HG02623 (cell line): ENCODE measurements around the gene C11orf58.

Experiments
- ATAC-seq: cut with Tn5 transposase; IDR thresholded peaks from one replicate; pipeline ENCODE4 v1.9.1; 2021; ENCODE audit warnings: moderate library complexity; ENCODE audit not compliant: unreplicated experiment

Gene C11orf58

GRCh38 chr11:16784666-16785065 is 46.2 kb downstream of the C11orf58 start:
- ATAC-seq: no peak

DNA sequence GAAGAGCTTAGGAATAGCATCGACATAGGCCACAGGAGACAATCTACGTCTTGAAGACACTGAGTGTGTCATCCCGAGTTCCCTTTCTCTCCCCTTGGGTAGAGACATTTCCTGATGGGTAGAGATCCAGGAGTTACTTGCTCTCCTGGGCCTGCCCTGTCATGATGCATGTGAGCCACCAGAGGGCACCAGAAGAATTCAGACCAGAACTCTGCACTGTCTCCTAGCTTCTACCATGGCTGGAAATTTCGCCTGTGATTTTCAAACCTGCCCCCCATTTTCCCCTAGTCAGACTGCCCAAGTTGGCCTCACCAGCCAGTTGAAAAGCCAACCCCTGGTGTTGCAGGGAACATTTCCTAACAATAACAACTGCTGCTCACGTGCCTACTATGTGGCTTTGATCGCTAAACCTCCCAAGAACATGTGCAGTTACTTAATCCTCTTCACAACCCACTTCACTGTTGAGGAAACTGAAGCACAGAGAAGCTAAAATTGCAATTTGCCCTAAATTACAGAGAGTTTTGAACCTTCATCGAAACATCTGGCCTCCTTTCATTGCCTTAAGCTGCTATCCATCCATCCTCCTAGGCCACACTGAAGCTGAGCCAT is 47.2 kb downstream of the C11orf58 start:
- ATAC-seq: peak; percentile 80

- no peak for ATAC-seq
Measured at GRCh38 chr11:16786131-16786530, 47.7 kb downstream of the C11orf58 start.

DNA sequence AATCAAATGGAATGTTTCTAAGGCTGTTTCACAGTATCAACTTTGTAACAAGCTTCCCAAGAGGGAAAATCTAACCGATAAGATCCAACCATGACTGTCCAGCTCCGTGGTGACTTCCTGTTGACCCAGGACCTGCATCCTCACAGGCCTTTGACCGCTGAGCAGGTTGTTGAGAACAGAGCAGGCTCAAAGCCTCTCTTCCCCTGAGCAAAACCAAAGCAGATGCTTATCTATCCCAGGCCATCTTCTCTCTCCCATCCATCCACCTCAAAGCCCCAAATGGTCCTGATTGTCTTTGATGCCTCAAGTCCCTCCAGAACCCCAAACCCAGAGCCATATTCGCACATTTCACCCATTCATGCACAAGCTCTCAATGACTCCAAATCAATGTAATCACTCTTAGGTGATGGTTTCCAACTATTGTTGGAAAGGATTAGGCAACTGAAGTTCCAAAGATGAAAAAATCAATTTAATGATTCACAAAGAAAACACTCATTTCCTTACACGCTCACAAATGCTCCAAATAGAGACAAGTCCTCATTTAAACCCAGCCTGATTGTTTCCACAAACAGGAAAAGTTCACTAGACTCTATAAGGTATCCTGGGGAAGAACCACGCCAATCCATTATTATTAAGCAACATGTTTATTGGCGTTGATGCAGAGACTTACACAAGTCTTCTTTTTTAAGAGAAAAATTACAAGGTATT is 48.7 kb downstream of the C11orf58 start:
- ATAC-seq: no peak

DNA sequence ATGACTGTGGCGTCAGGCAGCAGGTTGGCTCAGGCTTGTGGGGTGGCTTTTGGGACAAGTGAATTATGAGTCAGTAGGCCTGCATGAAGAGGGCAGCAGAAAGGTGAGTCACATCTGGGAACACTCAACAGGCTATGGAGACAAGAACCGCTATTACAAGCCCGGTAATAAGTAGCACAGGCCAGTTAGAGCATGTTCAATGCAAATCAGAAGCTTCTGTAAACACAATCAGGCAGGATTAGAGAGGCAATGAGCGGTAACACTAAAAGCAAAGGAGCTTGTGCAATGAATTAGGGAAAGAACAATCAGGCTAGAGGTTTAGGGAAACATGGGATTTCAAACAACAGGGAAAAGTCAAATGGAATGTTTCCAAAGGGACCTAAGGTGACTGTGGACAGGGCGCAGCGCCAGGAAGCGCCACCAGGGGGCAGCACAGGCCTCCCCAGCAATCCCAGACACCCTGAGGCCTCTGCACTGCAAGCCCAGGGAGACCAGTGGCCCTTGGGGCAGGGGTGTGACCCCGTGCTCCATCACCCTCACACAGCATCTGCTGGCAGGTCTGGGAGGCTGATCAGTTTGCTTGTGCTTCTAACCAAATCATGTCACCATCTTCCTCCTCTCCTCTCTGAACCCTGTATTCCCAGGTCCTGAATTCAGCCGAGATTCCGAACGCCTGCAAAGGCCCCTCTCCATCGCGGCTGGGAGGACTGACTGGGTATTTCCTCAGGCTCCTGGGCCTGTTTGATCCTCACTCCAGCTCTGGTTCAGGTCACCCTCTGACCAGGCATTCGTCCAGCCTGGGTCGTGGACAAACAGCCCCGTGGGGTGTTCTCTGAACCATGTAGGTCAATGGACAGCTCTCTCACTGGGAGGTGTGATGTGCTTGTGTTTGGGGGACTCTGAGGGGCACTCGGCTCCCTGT is 50.0 kb downstream of the C11orf58 start:
- ATAC-seq: no peak

DNA sequence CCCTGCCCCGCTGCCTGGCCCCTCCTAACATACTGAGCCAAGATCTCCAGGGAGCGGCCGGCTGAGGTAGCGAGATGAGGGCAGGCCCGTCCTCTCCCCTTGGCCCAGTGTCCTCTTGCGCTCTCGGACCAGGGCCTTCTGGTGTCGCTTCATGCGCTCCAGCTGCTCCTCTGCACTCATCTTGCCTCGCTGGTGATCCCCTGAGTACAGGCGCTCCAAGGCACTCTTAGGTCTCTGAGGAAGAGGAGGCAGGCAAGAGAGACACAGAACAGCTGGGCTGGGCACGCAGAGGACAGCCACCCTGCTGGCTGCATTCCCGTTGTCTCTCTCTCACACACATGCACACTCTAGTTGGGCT is 50.6 kb downstream of the C11orf58 start:
- ATAC-seq: no peak

DNA sequence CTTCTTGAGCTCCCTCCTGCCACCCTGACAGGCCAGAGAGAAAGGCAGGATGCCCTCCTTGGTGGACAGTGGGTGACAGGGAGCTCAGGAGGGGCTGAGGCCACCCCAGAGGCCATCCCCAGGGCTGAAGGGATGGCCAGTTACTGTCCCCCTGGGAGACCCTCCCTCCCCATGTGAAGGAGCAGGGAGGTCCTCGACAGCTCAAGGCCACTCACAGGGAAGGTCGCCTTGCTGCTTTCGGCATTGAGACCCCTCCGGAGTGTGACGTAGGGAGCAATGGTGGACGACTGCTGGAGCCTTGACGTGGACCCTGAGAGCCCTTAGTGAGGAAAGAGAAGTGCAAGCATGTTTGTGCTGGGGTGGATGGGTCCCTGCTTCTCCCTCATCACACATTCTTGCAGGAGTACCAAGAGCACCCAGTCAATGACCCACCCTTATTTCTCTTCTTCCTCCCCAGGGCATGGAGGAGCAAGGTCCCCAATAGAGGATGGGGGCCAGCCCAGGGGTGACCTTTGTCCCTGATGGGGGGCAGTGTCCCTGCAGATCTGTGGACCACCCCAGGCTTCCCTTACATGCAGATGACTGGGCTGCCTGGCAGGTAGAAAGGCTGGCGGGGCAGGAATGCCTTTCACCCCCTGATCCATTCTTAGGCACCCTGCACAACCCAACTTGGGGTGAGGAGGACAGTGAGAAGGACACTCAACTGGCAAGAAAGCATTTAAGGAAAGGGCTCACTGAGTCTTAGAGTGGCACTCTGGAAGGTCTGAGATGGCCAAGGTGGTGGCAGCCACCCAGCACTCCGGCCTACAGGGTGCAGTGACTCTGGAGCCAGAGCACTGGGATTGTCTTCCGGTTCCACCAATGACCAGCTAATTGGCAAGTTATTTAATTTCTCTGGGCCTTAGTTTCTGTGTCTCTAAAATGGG is 51.4 kb downstream of the C11orf58 start:
- no peak for ATAC-seq

GRCh38 chr11:16790486-16791190 is 52.2 kb downstream of the C11orf58 start:
- ATAC-seq: no peak

GRCh38 chr11:16791191-16791961 is 52.9 kb downstream of the C11orf58 start:
- ATAC-seq: no peak

DNA sequence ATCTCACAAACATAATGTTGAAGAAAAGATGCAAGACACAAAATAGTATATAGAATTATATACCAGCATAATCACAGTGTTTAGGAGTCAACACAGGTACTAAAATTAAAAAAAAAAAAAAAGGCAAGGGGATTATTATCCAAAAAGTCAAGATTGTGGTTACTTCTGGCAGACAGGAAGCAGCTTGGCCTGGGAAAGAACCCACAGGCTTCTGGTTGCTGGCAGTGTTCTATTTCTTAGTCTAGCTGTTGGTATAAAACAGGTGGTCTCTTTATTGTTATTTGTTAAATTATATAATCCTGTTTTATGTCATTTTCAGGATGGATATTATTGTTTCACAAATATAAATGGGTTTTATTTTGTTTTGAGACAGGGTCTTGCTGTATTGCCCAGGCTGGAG is 54.0 kb downstream of the C11orf58 start:
- ATAC-seq: no peak

- no peak for ATAC-seq
Measured at GRCh38 chr11:16793009-16793408, 54.6 kb downstream of the C11orf58 start.

DNA sequence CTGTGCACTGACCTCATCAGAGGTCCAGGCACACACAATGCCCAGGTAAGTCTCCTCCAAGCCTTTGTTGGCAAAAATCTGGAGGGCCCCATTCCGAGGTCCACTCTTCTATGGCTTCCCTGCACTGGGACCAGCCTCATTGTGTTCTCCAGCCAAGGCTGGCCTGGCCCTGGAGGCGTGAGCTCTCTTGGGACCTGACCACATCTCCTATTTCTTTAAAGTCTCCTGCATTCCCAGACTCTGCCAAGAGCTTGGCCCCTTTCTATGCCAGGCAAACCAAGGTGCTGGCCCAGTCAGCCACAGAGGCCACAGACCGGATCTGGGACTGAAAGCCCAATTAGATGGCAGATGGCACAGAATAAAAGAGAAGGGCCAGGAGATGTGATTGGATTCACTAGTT is 55.1 kb downstream of the C11orf58 start:
- no peak for ATAC-seq

DNA sequence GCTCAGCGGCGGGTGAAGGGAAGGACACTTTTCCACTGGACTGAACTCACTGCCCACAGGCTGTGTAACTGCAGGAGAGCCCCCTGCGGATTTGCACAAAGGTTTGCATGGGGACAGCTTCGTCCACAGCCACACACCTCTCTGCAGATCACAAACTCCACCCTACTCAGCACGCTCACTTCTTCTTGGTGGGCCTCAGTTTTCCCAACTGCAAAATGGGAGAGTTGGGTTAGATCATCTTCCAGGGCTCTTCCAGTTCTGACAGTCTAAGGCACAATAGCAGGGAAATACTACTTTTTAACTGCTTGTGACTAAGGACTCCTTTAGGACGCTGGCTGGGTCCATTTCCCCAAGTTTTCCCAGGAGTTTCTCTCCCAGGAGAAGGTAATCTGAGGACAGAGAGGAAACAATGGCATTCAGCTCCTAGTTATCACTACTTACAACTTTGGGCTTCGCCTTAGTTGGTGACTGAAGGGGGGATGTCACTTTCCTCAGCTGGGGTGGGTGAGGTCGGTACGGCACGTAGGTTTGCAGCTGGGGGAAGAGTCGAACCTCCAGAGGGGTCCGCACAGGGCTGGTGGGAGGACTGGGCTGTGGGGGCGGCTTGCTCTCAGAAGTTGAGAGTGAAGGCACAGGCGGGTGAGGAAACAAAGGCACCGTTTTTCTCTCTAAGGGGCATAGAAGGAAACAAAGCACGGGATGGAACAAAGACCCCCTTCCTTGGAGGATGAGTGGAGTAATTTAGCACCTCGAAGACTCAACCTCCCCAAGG is 55.8 kb downstream of the C11orf58 start:
- no peak for ATAC-seq

DNA sequence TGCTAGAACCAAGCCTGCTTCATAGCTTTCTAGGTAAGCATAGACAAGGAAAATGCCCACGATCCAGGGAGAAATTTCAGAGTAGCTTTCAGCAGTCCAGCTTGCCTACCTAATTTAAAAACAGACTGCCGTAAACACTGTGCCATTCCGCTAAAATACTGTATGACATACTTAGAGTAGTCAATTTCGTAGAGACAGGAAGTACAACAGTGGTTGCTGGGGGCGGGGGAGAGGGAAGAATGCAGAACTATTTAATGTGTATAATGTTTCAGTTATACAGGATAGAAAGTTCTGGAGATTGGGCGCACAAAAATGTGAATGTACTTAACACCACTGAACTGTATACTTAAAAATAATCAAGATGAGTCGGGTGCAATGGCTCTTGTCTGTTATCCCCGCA is 56.7 kb downstream of the C11orf58 start:
- ATAC-seq: no peak

DNA sequence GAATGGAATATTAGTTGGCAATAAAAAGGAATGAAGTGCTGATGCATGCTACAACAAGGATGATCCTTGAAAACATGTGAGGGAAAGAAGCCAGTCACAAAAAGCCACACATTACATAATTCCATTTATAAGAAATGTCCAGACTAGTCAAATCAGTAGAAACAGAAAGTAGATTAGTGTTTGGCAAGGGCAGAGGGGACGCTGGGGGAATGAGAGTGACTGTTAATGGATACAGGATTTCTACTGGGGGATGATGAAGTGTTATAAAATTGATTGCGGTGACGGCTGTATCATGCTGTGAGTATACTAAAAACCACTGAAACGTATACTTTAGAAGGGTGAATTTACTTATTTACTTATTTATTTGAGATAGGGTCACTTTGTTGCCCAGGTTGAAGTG is 57.9 kb downstream of the C11orf58 start:
- ATAC-seq: no peak

DNA sequence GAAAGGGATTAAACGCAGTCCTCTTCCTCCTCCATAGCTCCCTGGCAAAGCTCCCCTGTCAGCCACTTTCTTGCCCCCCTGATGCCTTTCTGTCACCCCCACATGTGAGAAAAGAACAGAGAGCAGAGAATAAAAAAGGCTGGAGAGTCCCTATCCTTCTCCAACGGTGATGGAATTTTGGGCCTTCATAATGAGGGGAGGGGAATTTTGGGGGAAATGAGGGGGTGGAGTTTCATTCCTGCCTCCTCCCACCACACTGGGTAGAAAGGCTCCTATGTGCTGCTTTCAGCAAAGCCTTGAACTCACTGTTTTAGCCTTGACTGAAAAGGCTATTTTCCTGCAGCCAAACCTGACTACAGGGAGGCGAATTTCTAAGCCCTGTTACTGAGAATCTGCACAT is 59.3 kb downstream of the C11orf58 start:
- ATAC-seq: no peak

DNA sequence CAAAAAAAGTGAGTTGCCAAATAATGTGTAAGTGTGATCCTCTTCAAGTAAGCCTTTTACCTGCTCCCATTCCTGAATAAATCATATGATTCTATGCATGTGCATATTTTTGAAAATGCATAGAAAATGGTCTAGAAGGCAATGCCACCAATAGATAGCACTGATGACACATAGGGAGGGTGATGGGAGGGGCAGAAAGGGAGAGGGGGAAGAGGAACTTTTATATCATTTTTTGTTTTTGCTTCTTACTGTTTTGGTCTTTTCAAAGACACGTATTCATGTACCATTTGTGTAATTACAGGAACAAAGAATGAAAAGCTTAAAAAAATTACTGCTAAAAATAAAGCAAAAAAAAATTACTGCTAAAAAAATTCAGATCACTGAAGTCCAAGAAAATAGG is 60.8 kb downstream of the C11orf58 start:
- ATAC-seq: no peak

- no peak for ATAC-seq
Measured at GRCh38 chr11:16799890-16800289, 61.4 kb downstream of the C11orf58 start.

DNA sequence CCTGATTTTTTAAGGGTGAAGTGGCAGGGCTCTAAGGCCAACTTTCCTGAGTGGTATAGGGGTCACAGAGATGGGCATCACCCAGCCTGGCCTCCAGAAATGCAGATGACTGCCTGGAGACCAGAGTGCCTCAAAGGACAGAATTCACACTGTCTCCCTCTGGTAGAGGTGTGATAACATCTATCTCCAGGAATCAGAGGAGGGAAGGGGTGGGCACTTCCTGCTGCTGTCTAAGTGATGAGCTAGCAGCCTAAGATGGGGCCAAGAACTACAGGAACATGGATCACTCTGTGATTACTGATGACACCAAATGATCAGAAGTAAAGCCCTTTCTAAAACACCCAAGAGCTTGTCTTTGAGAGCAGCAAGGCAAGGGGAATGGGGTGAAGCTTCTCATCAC is 61.9 kb downstream of the C11orf58 start:
- ATAC-seq: no peak
